ENCODE measurements around the gene UNCX.

GRCh38 chr7:1281068-1281467 lies 48.4 kb downstream of the UNCX start:
- TF ChIP-seq POLR2A (IDR thresholded peaks at IDR 0.05): no peak
- no peak for TF ChIP-seq POLR2AphosphoS5 (IDR thresholded peaks at IDR 0.05)

Data from stomach (tissue), 4 donors.